ENCODE measurements around the gene RALB.

DNA sequence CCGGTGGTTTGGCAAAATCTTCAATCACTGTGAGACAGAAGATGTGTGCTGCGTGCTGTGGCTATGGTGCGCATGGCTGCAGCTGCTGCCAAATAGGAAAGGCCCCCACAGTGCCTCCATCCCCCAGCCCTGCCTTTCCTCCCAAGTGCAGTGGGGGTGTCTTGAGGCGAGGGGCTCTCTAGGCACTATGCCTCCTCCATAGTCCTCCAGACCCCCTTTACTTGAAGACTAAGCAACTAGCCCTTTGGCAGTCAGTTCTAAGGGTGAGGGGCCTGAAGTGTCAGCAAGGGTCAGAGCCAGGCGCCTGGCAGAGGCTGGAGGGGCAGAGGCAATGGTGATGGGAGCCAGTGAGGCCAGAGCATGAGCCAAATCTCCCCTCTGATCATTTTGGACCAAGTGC, 15.9 kb upstream of the RALB start:
- TF ChIP-seq, protein P1, sequence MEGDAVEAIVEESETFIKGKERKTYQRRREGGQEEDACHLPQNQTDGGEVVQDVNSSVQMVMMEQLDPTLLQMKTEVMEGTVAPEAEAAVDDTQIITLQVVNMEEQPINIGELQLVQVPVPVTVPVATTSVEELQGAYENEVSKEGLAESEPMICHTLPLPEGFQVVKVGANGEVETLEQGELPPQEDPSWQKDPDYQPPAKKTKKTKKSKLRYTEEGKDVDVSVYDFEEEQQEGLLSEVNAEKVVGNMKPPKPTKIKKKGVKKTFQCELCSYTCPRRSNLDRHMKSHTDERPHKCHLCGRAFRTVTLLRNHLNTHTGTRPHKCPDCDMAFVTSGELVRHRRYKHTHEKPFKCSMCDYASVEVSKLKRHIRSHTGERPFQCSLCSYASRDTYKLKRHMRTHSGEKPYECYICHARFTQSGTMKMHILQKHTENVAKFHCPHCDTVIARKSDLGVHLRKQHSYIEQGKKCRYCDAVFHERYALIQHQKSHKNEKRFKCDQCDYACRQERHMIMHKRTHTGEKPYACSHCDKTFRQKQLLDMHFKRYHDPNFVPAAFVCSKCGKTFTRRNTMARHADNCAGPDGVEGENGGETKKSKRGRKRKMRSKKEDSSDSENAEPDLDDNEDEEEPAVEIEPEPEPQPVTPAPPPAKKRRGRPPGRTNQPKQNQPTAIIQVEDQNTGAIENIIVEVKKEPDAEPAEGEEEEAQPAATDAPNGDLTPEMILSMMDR (IDR thresholded peaks at IDR 0.05; ENCODE audit: low read length), result no peak
- TF ChIP-seq EZH2phosphoT487 (IDR thresholded peaks at IDR 0.05; ENCODE audit: low read length), result no peak
